SKM-1 treated with dmso at 0.1 percent for 144 hours (cell line): ENCODE data around the gene CD177.
"Not testable (repeated sequence)": the region's sequence is repeated elsewhere in the genome, so short reads cannot be mapped to it uniquely, and the experiment has no call there.

ENCODE experiments used
- DNase-seq: peaks from one replicate; lab custom pipeline; 2025; ENCODE audit not compliant: unreplicated experiment; lab: John Stamatoyannopoulos, UW

CD177 gene

GRCh38 chr19:43331435-43332010, 22.0 kb upstream of the CD177 start:
- no peak for DNase-seq

DNA sequence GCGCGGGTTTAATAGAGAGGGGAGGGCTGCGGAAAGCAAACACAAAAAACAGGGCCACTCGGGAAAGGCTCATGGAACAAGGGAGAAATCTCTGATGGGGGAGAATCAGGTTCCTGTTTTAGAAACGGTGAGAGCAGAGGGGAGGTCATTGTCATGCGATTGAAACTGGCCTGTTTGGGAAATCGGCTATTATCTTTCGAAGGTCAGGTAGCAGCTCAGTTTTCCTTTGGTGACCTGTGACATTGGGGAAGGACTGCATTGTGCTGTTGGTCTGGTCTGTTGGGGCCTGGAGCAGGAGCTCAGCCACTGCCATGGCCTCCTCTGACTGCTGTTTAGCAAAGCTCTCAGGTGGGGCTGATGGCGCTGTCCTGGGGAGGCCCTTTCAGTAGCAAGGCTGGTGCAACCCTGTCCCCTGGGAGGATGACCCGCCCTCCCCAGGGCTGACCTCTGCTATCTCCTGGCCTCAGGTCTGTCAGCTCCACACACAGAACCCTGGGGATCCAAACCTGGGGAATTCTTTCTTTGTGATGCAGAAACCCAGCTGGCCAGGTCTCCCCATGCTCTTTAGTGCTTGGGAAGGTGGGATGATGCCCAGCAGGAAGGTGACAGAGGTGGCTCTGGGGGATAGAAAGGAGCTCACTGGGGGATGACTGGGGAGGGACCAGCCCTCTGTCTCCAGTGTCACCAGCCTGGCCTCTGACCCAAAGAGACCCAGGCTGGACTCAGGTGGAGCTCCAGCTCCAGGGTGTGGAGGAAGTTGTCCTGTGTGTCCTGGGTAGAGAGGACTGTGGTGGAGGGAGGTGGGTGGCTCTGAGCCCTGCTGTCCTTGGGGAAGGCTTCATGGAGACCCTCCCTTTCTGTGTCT, 21.2 kb upstream of the CD177 start:
- no peak for DNase-seq

- DNase-seq, result not testable (repeated sequence)
Observed at GRCh38 chr19:43336508-43336907, 17.0 kb upstream of the CD177 start.

DNA sequence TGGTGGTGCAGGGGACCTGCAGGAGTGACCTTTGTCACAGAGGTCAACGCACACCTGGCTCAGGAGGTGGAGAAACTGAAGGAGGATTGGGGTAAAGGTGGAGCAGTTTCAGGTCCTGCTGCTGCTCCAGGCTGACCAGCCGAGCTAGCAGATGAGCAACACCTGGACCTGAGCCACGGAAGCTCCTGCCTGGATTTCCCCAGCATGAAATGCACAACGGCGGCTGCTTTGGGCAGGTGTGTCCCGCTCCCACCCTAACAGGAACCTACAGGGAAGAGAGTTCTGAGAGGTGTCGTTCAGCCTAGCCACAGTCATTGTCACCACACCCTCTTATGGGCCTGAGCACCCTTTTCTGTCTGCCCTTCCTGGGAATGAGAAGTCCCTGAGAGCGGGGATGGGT, 15.7 kb upstream of the CD177 start:
- DNase-seq, result no peak

DNA sequence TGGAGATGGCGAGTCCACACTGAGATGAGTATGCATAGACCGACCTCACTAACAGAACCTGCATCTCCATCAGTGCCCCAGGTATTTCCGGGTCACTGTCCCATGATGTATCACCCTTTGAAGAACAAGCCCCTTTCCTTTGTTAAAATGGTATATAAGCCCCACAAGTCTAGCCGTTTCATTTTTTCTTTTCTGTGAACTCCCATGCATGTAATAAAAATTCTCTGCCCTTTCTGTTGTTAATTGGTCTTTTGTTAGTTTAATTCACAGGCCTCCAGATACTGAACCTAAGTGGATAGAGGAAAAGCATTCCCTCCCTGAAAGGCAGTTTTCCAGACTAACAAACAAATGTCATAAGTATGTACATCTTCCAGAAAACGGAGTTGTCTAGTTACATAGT, 15.0 kb upstream of the CD177 start:
- DNase-seq, result no peak

DNA sequence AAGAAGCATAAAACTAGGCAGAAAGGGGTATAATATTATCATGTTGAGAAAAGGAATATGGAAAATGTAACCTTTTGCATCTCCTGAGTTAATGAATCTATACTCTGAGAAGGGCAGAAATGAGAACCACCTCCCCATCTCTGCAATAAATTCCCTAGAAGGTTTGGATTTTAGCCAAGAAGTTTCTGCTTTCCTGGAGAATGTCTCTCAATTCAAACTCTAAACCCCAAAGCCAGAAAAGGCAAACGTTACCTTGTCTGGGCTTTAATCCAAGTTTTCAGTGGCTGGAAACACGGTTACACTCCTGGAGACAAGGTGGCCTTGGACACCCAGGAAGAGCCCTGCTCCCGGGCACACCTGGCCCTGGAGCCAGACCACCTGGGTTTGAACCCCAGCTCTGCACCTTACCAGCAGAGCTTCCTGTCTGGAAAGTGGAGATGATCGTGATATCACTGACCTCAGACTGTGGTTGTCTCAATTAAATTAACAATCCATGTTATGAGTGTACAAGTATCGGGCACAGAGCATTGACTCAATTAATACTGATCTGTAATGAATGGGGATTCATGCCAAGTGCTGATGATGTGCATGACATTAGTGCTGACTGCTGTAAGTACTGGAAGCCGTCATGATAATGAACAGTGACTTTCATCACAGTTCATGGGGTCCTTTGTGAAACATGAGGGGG, 14.1 kb upstream of the CD177 start:
- DNase-seq, result not testable (repeated sequence)

DNA sequence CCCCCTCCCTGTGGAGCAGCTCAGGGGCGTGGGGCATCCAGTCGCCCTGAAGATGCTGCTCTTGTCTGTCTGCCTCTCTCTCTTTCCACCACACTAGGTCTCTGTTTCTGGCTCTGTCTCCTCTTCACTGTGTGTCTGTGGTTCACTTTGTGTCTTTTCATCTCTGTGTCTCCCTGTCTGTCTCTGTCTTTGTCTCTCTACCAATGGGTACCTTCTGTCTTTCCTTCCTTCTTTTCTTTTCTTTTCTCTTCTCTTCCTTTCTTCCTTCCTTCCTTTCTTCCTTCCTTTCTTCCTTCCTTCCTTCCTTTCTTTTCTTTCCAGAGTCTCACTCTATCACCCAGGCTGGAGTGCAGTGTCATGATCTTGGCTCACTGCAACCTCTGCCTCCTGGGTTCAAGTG, 13.4 kb upstream of the CD177 start:
- not testable (repeated sequence) for DNase-seq

DNA sequence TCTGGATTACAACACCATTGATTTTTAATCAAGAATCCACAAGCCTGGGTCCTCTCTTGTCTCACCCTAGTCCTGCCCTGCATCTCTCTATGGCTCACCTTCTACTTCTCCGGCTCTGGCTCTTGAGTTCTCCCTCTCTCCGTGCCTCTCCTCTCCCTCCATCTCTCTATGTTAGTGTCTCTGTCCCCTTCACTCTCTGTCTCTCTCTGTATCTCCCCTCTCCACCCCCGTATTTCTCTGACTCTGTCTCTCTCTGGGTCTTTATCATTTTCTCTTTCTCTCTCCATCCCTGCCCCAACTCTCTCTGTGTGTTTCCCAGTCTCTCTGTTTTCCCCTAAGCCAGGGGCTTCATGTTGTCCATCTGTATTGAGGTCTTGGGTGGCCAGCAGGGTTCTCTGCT, 12.4 kb upstream of the CD177 start:
- not testable (repeated sequence) for DNase-seq

DNA sequence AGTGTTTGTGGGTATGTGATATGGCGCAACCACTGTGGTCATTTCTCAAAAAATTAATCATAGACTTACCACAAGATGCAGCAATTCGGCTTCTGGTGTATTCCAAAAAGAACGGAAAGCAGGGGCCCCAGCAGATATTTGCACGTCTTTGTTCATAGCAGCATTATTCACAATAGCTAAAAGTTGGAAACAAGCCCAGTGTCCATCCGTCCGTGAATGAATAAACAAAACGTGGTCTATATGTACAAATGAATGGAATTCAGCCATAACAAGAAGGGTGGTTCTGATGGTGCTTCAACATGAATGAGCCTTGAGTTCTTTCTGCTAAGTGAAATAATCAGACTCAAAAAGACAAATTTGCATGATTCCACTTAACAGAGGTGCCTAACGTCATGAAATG, 11.4 kb upstream of the CD177 start:
- DNase-seq, result not testable (repeated sequence)

GRCh38 chr19:43344347-43344925, 9.1 kb upstream of the CD177 start:
- DNase-seq, result not testable (repeated sequence)

DNA sequence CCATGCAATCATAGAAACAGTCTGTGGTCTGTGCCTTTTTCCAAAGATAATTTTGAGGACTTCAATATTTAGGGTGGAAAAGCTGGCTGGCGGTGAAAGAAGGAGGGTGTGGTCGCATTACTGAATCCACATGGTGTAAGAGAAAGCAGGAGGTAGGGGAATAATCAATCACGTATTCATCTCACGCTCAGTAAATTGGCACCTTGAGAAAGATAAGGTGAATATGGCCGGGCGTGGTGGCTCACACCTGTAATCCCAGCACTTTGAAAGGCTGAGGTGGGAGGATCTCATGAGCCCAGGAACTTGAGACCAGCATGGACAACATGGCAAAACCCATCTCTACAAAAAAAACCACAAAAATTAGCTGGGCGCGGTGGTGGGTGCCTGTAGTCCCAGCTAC, 3.7 kb upstream of the CD177 start:
- not testable (repeated sequence) for DNase-seq

DNA sequence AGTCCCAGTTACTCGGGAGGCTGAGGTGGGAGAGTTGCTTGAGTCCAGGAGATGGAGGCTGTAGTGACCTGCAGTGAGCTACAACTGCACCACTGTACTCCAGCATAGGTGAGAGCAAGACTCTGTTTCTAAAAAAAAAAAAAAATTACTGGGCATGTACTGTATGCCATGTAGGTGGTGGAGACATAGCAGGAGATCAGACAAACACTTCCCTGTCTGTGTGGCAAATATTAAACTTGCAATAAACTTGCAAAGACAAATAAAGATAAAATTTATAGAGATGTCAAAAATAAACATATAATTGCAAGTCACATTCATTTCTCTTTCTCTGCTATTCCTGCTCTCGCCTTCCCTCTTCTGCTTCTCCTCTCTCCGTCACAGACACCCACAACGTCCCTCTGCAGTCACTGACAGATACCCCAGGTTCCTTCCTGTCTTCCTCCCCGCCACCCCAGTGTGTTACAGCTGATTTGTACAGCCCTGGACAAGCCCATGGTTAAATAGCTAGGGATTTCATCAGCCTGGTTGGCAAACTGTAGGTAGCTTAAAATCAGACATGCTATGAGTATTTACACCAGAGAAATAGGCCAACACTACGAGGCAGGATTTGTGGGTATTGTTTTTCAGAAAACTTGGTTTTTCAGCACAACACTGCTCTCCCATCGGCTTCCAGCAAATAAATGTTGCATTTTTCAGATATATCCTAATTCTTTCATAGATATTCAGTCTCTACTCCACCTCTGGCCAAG, 1.3 kb upstream of the CD177 start:
- DNase-seq, result no peak

DNA sequence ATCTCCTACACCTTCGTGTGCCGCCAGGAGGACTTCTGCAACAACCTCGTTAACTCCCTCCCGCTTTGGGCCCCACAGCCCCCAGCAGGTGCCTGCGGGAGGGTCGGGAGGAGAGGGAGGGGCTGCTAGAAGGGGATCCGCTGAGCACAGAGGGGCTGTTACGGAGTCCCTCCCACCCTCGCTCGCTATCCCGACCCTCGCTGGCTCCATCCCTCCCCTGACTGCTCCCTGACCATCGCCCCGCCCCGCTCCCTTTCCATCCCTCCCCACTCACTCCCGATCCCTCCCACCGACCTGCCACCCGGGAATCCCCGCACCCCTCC, 780 bp downstream of the CD177 start:
- DNase-seq, result no peak

- DNase-seq, result not testable (repeated sequence)
Observed at GRCh38 chr19:43356749-43357148, 3.3 kb downstream of the CD177 start.

- DNase-seq, result no peak
Observed at GRCh38 chr19:43362179-43362578, 8.7 kb downstream of the CD177 start.

DNA sequence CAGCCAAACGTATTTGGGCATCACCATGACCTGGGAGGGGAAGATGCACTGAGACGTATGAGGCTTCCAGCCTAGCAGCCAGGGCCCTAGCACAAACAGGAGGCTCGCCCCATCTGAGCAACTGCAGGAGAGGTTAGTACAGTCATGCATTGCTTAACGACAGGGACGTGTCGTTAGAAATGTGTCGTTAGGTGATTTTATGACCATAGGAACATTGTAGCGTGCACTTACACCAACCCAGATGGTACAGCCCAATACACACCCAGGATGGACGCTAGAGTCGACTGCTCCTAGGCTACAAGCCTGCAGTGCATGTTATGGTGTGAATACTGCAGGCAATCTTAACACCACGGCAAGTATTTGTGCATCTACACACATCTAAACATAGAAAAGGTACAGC, 9.3 kb downstream of the CD177 start:
- DNase-seq, result no peak

DNA sequence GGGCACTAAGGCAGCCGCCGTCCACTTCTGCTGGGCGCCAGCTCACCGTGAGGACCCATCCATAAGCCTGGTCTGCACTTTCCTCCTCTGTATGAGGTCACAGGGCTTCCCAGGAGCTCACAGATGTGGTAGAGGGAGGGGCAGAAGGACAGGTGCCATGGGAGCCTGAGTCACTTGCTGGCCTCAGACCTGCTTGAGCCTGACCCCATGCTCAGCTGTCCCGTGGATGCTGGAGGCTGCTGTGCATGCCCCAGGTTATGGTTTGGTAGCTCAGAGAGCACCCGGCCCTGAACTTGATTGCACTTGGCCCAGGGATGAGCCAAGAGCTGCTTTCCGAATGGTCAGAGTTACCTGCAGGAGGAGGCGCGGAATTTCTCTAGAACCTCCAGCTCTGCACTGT, 12.2 kb downstream of the CD177 start:
- DNase-seq, result not testable (repeated sequence)

GRCh38 chr19:43367822-43368221, 14.3 kb downstream of the CD177 start:
- DNase-seq, result no peak

DNA sequence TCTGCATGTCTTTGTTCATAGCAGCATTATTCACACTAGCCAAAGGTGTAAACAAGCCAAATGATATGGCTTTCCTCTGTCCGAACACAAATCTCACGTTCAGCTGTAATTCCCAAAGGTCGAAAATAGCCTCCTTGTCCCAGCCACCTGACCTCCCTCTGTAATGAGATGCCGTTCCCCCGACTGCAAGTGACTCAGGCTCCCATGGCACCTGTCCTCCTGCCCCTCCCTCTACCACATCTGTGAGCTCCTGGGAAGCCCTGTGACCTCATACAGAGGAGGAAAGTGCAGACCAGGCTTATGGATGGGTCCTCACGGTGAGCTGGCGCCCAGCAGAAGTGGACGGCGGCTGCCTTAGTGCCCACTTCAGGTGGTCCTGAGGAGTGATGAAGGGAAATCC, 15.4 kb downstream of the CD177 start:
- DNase-seq, result not testable (repeated sequence)

DNA sequence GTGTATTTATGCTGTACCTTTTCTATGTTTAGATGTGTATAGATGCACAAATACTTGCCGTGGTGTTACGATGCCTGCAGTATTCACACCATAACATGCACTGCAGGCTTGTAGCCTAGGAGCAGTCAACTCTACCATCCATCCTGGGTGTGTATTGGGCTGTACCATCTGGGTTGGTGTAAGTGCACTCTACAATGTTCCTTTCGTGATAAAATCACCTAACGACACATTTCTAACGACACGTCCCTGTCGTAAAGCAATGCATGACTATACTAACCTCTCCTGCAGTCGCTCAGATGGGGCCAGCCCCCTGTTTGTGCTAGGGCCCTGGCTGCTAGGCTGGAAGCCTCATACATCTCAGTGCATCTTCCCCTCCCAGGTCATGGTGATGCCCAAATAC, 18.4 kb downstream of the CD177 start:
- no peak for DNase-seq

DNA sequence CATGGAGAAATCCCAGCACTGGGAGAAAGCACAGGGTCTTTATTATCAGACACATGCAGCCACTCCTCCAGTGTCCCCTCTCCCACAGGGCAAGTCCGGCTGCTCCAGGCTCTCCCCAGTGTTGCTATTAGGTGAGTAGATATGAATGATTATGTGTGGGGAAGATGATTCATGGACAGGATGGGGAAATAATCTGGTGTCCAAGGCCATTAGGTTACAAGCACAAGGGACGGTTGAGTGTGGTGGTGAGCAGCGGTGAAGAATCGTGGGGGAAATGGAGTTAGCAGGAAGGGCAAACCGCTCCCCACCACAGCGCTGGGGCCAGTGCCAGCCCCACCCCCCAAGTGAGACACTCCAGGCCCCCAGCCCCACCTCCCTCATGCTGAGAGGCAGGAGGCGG, 19.0 kb downstream of the CD177 start:
- DNase-seq, result no peak
